Endothelial cell (in vitro differentiated cells): ENCODE results near the gene SERPINA1. TPM values are rescaled to one million over a fixed set of nuclear protein-coding genes. Genes with fewer than 3 reads are reported as not detected.

ENCODE experiments used
- DNase-seq: peaks from one replicate; pipeline ENCODE4 v3.0.0; 2021; ENCODE audit warnings: low spot score
- H3K27ac Mint-ChIP-seq: one replicate; pipeline ENCODE4 v1.8.0; 2021; ENCODE audit warnings: mixed read lengths, inconsistent platforms; ENCODE audit not compliant: unreplicated experiment
- H3K27me3 Mint-ChIP-seq: one replicate; pipeline ENCODE4 v1.8.0; 2021; ENCODE audit warnings: mild to moderate bottlenecking, moderate library complexity, mixed read lengths, inconsistent platforms; ENCODE audit not compliant: unreplicated experiment
- H3K36me3 Mint-ChIP-seq: one replicate; pipeline ENCODE4 v1.8.0; 2021; ENCODE audit warnings: mild to moderate bottlenecking, low read depth, mixed read lengths, inconsistent platforms; ENCODE audit not compliant: unreplicated experiment
- H3K4me1 Mint-ChIP-seq: one replicate; pipeline ENCODE4 v1.8.0; 2021; ENCODE audit warnings: mild to moderate bottlenecking, mixed read lengths, inconsistent platforms; ENCODE audit not compliant: unreplicated experiment
- H3K4me3 Mint-ChIP-seq: one replicate; pipeline ENCODE4 v1.8.0; 2021; ENCODE audit warnings: mild to moderate bottlenecking, mixed read lengths, inconsistent platforms; ENCODE audit not compliant: unreplicated experiment
- H3K9me3 Mint-ChIP-seq: one replicate; pipeline ENCODE4 v1.8.0; 2021; ENCODE audit warnings: mixed read lengths, inconsistent platforms; ENCODE audit not compliant: unreplicated experiment
- CTCF ChIP-seq: fragments of 200-600 bp; sonication (generic); IDR thresholded peaks from one replicate; pipeline ENCODE4 v1.5.0; 2021; ENCODE audit warnings: antibody characterized with exemption; ENCODE audit not compliant: unreplicated experiment
- total RNA-seq: library from RNA; stranded (reverse); fragmentation: NEBNext Ultra II Directional; extraction: Animal tissue kit (Norgen Biotek cat#: 25700); gene quantifications from one replicate; pipeline ENCODE4 v1.2.1, GENCODE V29; 2021; ENCODE audit not compliant: unreplicated experiment

Gene SERPINA1
- total RNA-seq, 1 donor from 2014 or later: not detected

DNA sequence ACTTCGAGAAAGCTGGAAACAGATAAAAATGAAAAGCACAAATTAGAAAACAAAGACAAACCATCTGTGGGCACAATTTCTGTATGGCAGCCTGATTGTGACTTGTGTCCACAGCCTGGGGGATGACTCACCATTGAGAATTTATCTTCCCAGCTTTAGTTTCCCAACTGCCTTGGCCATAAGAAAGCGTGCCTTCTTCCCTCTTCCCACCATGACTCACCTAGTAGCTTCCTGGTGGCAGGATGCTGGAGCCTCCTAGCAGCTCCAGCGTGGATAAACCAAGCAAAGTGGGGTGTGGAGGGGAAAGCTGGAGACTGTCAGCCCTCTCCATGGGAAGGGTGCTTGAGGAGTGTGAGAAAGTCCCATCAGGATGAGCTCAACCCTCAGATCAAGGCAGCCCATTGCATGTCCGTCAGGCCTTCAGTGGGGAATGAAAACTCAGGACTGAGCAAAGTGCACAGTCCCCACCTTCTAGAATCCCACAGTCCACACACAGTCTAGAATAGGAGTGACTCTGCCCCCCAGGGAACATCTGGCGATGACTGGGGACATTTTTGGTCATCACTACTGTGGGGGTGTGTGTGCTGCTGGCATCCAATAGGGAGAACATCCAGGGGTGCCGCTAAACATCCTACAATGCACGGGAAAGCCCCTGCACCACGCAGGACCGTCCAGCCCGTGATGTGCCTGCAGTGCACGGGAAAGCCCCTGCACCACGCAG is 42.9 kb downstream of the SERPINA1 start:
- Mint-ChIP-seq H3K27ac (no peak overlapping the region), H3K27me3 (no peaks in the 10 kb centered on the region), H3K9me3 (no peaks in the 10 kb centered on the region), H3K4me1 (no peaks in the 10 kb centered on the region), H3K36me3 (no peaks in the 10 kb centered on the region), H3K4me3 (no peak overlapping the region)
- TF ChIP-seq CTCF: no peak
- DNase-seq: no peak

GRCh38 chr14:94344389-94344788 is 44.0 kb downstream of the SERPINA1 start:
- Mint-ChIP-seq H3K27me3 (no peaks in the 10 kb centered on the region), H3K27ac (no peak overlapping the region), H3K36me3 (no peaks in the 10 kb centered on the region), H3K4me3 (no peak overlapping the region), H3K4me1 (no peaks in the 10 kb centered on the region), H3K9me3 (no peaks in the 10 kb centered on the region)
- TF ChIP-seq CTCF: no peak
- DNase-seq: no peak

DNA sequence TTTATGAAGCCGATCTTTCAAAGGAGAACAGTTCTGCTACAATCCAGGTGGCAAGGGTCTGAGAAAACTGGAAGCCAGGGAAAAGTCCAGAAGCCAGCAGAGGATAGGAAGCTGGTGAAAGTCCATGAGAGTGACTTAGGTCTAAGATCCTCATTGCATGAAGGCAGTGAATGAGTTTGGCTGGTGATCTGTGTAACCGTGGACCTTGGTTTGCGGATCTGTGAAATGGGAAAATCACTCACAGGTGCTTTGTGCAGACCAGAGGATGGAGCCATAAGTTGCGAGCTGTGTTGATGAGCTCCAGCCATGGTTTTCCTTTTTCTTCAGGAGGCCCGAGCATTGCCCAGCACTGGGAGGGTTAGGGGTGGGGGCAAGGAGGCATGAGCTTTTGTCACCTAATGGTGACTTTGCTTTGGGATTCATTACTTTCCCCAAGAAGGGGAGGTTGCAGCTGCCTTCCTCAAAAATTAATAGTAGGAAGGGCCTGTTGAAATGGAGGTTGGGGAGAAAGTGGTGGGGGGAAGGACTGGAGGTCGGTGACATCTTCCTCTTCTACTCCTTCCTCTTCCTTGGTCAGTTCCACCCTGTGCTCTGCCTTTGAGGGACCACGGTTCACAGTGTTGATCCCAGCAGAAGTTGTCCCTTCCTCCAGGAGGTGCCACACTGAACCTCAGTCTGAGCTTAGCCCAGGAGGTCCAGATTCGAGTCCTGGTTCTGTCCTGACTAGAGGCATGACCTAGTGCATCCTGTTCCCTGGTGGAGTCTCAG is 45.0 kb downstream of the SERPINA1 start:
- no peak for TF ChIP-seq CTCF
- H3K36me3 Mint-ChIP-seq: no peaks in the 10 kb centered on the region
- H3K9me3 Mint-ChIP-seq: no peaks in the 10 kb centered on the region
- no peak overlapping the region for H3K27ac Mint-ChIP-seq
- H3K4me3 Mint-ChIP-seq: no peak overlapping the region
- DNase-seq: no peak
- H3K27me3 Mint-ChIP-seq: no peaks in the 10 kb centered on the region
- H3K4me1 Mint-ChIP-seq: no peaks in the 10 kb centered on the region

DNA sequence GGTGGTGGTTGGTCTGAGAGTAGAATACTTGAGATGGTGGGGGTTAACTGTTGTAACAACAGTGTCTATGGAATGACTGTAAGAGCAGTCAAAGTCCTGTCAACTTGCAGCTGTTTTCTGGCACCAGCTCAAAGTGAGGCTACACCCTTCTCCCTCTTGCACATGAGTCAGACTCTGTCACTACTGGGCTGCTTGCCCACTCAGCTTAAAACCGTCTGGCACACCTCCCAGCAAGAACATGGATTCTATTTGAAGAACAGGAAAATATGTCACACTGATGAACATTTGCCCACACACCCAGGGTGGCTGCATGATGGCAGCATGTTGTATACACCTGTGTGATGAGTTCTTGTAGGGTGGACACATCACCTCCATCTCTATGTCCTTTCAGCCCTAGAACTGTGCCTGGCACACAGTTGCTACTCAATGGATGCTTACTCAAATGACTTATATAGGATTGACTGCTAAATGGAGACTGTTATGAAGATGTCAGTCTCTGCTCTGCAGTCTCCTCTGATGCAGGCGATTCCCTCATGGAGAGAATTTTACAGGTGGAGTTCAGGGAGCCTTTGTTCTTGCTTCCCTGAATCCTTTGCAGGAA is 46.0 kb downstream of the SERPINA1 start:
- Mint-ChIP-seq H3K27ac (no peak overlapping the region), H3K4me1 (no peaks in the 10 kb centered on the region), H3K4me3 (no peak overlapping the region), H3K36me3 (no peaks in the 10 kb centered on the region), H3K9me3 (no peaks in the 10 kb centered on the region), H3K27me3 (no peaks in the 10 kb centered on the region)
- DNase-seq: no peak
- no peak for TF ChIP-seq CTCF
